ENCODE results near the gene AFF2. TPM values are rescaled to one million over a fixed set of nuclear protein-coding genes. Genes with fewer than 3 reads are reported as not detected.

AFF2 gene
- total RNA-seq, 2 donors from 2014 or later: 0.89 to 3.2 TPM

- no peaks in the 10 kb centered on the region for H3K36me3 ChIP-seq
- TF ChIP-seq, protein P1, sequence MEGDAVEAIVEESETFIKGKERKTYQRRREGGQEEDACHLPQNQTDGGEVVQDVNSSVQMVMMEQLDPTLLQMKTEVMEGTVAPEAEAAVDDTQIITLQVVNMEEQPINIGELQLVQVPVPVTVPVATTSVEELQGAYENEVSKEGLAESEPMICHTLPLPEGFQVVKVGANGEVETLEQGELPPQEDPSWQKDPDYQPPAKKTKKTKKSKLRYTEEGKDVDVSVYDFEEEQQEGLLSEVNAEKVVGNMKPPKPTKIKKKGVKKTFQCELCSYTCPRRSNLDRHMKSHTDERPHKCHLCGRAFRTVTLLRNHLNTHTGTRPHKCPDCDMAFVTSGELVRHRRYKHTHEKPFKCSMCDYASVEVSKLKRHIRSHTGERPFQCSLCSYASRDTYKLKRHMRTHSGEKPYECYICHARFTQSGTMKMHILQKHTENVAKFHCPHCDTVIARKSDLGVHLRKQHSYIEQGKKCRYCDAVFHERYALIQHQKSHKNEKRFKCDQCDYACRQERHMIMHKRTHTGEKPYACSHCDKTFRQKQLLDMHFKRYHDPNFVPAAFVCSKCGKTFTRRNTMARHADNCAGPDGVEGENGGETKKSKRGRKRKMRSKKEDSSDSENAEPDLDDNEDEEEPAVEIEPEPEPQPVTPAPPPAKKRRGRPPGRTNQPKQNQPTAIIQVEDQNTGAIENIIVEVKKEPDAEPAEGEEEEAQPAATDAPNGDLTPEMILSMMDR (IDR thresholded peaks at IDR 0.05): no peak
- no peaks in the 10 kb centered on the region for H3K4me1 ChIP-seq
- no peaks in the 10 kb centered on the region for H3K27me3 ChIP-seq
- peaks cover 0 to 3% of the 10 kb centered on the region in 2 donors for H3K9me3 ChIP-seq
- no peak overlapping the region for H3K27ac ChIP-seq
- DNase-seq (ENCODE audit: low spot score): no peak
- H3K4me3 ChIP-seq: no peak overlapping the region
Measured at GRCh38 chrX:148741441-148741840, 241.0 kb downstream of the AFF2 start.

GRCh38 chrX:148755111-148755510 is 254.7 kb downstream of the AFF2 start:
- TF ChIP-seq, protein P1 (IDR thresholded peaks at IDR 0.05): no peak
- H3K4me3 ChIP-seq: no peak overlapping the region
- H3K27ac ChIP-seq: no peak overlapping the region
- H3K27me3 ChIP-seq: no peaks in the 10 kb centered on the region
- no peaks in the 10 kb centered on the region for H3K4me1 ChIP-seq
- H3K36me3 ChIP-seq: no peaks in the 10 kb centered on the region
- DNase-seq (ENCODE audit: low spot score): no peak
- H3K9me3 ChIP-seq: no peaks in the 10 kb centered on the region

DNA sequence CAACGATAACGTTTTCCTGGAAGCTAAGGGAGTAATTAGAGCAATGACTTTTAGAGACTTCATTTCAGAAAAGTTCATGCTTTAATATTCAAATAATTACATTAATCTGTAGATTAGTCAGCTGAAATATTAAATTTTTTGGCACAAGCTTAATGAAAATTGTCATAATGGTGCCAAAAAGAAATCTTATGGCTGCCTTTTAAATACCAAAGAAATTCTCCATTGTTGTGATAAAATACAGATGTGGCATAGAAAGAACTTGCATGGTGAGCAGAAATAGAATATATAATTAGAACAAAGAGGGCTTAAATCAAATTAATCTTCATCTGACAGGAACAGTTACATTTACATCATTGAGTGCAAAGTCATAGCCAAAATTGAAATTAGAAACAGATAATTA is 263.5 kb downstream of the AFF2 start:
- no peaks in the 10 kb centered on the region for H3K9me3 ChIP-seq
- no peaks in the 10 kb centered on the region for H3K36me3 ChIP-seq
- no peak for DNase-seq (ENCODE audit: low spot score)
- H3K4me1 ChIP-seq: no peaks in the 10 kb centered on the region
- no peaks in the 10 kb centered on the region for H3K27me3 ChIP-seq
- TF ChIP-seq, protein P1 (IDR thresholded peaks at IDR 0.05): no peak
- H3K27ac ChIP-seq: no peak overlapping the region
- H3K4me3 ChIP-seq: no peak overlapping the region

GRCh38 chrX:148768296-148768695 is 267.9 kb downstream of the AFF2 start:
- TF ChIP-seq, protein P1 (IDR thresholded peaks at IDR 0.05): no peak
- H3K27ac ChIP-seq: no peak overlapping the region
- no peaks in the 10 kb centered on the region for H3K36me3 ChIP-seq
- H3K4me1 ChIP-seq: no peaks in the 10 kb centered on the region
- no peak for DNase-seq (ENCODE audit: low spot score)
- H3K4me3 ChIP-seq: no peak overlapping the region
- no peaks in the 10 kb centered on the region for H3K27me3 ChIP-seq
- H3K9me3 ChIP-seq: no peaks in the 10 kb centered on the region

- Histone ChIP-seq H3K27ac (no peak overlapping the region), H3K27me3 (no peaks in the 10 kb centered on the region), H3K36me3 (no peaks in the 10 kb centered on the region), H3K9me3 (peaks cover 0 to 9% of the 10 kb centered on the region in 2 donors), H3K4me1 (no peaks in the 10 kb centered on the region), H3K4me3 (no peak overlapping the region)
- no peak for DNase-seq (ENCODE audit: low spot score)
- TF ChIP-seq, protein P1 (IDR thresholded peaks at IDR 0.05): no peak
Measured at GRCh38 chrX:148771440-148771839, 271.0 kb downstream of the AFF2 start.

DNA sequence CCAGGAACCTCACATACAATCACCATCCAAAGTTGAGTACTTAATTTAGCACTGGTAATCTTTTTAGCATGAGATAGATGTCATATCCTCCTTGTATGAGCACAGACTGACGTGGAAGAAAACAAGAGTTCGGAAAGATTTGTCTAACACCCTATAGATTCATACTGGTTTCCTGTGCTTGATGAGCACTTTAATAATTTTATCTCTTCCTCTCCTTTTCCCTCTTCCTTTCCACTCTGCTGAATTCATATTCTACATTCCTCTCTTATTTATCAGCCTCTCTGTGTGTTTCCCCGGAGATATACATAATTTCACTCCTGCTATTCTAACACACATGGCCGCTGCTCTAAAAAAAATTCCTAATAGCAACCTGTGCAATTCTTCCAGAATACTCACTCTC is 273.9 kb downstream of the AFF2 start:
- Histone ChIP-seq H3K4me1 (no peaks in the 10 kb centered on the region), H3K27ac (no peak overlapping the region), H3K4me3 (no peak overlapping the region), H3K36me3 (no peaks in the 10 kb centered on the region), H3K9me3 (peaks cover 0 to 13% of the 10 kb centered on the region in 2 donors), H3K27me3 (no peaks in the 10 kb centered on the region)
- TF ChIP-seq, protein P1 (IDR thresholded peaks at IDR 0.05): no peak
- no peak for DNase-seq (ENCODE audit: low spot score)

Measured in right atrium auricular region (tissue), 2 donors.